RWPE1 (cell line): ENCODE data around the gene MBTPS1.

Experiments used
- CTCF ChIA-PET: fragments of 350-600 bp; sonication (Branson Sonifier 250); formaldehyde crosslinking; extraction: SDS; loops from one replicate; lab custom pipeline; 2021; lab: Yijun Ruan, JAX
- POLR2A ChIA-PET: fragments of 400-600 bp; formaldehyde crosslinking; extraction: SDS; loops from one replicate; lab custom pipeline; 2020; ENCODE audit warnings: antibody characterized with exemption; ENCODE audit not compliant: low non-redundant PET; lab: Yijun Ruan, JAX
- DNase-seq: peaks from one replicate; pipeline ENCODE4 v3.0.0; 2012; ENCODE audit warnings: low spot score
- H3K27ac ChIP-seq: fragments of 450-650 bp; 2 replicates; pipeline ENCODE4 v1.5.1; 2017
- TF ChIP-seq, protein P1 (sequence below): fragments of 450-650 bp; conservative IDR thresholded peaks from 2 replicates; pipeline ENCODE4 v1.5.1; 2017; ENCODE audit warnings: low read depth, mild to moderate bottlenecking

Gene MBTPS1

DNA sequence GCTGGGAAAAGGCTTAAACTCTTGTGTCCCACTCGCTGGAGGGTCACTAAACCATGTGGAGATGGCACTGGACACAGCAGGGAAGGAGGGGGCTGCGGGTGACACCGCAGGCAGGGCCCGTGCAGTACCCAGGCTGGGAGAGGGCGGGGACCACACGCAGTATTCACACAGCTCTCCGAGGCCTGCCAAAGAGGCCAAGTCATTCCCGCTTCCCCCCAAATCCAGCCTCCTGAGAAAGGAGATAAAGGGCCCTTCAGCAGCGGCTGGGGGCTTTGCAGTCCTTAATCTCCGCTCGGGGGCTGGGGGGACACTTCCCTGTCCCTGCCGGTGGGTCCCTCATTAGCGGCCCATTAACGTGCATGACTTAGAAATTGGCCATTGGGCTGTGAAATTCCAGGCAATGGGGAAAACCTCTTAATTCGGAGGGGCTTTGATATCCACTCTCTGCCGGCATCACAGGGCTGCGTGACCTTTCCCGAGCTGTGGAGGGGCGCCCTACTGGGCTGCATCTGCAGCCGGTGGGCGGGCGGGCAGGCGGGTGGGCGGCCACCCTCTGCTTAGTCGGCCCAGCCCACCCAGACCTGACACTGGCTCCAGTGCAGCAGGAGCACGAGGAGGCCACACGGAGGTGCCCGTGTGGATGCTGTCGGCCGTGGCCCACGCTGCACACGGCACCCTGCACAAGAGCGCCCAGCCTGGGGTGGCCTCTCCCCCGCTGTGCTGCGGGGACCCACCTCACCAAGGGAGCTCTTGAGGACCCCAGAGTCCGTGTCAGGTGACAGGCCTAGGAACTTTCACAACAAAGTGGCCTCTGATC is 71.5 kb downstream of the MBTPS1 start:
- no peak overlapping the region for H3K27ac ChIP-seq
- TF ChIP-seq, protein P1, sequence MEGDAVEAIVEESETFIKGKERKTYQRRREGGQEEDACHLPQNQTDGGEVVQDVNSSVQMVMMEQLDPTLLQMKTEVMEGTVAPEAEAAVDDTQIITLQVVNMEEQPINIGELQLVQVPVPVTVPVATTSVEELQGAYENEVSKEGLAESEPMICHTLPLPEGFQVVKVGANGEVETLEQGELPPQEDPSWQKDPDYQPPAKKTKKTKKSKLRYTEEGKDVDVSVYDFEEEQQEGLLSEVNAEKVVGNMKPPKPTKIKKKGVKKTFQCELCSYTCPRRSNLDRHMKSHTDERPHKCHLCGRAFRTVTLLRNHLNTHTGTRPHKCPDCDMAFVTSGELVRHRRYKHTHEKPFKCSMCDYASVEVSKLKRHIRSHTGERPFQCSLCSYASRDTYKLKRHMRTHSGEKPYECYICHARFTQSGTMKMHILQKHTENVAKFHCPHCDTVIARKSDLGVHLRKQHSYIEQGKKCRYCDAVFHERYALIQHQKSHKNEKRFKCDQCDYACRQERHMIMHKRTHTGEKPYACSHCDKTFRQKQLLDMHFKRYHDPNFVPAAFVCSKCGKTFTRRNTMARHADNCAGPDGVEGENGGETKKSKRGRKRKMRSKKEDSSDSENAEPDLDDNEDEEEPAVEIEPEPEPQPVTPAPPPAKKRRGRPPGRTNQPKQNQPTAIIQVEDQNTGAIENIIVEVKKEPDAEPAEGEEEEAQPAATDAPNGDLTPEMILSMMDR, result no peak
- ChIA-PET CTCF (interaction anchor here (1.2 to 3.1 kb wide), 3 partner anchors 20 to 88 kb away, joined by 3 to 10 read pairs (median 3); no protein-coding TSS in a partner anchor), POLR2A (no interaction called here)
- no peak for DNase-seq

DNA sequence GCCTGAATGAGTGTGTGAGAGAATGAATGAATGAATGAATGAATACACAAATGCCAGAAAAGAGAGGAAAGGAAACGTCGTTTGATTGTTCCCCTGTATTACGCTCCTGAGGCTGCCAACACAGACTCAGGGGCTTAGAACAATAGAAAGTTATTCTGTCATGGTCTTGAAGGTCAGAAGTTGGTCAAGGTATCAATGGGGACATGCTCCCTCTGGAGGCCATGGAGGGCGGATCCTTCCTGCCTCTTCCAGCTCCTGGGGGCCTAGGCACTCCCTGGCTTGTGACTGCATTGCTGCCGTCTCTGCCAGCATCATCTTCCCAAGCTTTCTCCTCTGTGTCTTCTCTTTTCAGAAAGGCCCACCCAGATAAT is 72.6 kb downstream of the MBTPS1 start:
- no peak overlapping the region for H3K27ac ChIP-seq
- ChIA-PET POLR2A (no interaction called here), CTCF (interaction anchor here (0.5 to 3.1 kb wide), 9 partner anchors 17 to 778 kb away, joined by 3 to 10 read pairs (median 3); no protein-coding TSS in a partner anchor)
- TF ChIP-seq, protein P1, result no peak
- no peak for DNase-seq

DNA sequence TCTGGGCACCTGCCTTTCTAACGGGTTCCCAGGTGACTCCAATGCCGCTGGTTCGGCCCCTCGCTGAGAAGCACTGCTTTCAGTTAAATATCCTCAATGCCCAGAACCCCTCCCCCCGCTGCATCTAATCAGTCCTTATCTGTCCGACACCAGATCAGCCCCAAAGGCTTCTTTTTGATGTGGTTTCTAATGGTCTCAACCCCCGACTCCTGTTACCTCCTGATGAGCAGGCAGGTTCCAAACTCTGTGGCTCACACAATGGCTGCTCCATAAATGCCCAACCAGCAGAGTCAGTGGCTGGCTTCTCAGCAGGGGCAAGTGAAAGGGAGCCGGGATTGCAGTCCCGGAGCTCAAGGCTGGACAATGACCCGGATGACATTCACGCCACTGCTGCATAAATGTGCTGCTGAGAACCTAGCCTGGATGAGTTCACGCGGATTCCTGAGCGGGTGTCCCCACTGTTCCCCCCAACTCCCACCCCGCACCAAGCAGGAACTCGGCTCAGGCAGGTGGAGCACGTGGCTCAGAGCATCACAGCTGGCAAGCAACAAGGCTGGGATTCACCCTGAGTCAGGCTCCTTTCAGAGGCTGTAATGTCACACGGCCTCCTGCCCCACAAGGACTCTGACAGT is 73.1 kb downstream of the MBTPS1 start:
- ChIA-PET CTCF (interaction anchor here (0.6 to 2.2 kb wide), 5 partner anchors 25 to 778 kb away, joined by 3 to 10 read pairs (median 3); no protein-coding TSS in a partner anchor), POLR2A (no interaction called here)
- TF ChIP-seq, protein P1, result no peak
- H3K27ac ChIP-seq, result no peak overlapping the region
- no peak for DNase-seq

DNA sequence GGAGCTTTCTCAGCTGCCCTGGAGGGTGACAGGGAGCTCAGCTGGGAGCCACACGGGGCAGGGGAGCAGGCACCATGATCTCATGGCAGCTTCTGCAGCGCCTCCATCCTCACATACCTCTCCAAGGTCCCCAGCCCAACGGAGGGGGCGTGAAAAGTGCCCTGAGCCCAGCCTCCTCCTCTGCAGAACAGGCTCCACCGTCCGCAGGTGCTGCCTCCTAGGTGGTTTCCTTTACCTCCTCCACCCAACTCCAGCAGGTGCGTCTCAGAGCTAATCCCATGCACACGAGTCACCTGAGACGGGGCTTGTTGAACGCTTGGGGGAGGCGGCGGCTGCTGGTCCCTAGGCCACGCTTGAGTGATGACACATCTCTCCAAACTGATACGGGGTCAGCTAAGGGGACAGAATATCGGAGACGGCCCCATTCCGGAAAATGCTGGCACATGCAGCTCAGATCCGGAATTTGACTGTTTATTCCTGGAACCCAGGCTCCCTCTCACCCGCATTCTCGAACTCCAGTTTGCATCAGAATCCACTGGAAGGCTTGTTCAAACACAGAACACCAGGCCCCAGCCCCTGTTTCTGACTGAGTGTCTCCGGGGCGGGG is 73.8 kb downstream of the MBTPS1 start:
- ChIA-PET CTCF (interaction anchor here (0.6 to 2.2 kb wide), 3 partner anchors 23 to 86 kb away, joined by 3 to 10 read pairs (median 3); no protein-coding TSS in a partner anchor), POLR2A (interaction anchor here (0.6 kb wide), 1 partner anchor 85 kb away, joined by 3 read pairs; no protein-coding TSS in a partner anchor)
- no peak for DNase-seq

DNA sequence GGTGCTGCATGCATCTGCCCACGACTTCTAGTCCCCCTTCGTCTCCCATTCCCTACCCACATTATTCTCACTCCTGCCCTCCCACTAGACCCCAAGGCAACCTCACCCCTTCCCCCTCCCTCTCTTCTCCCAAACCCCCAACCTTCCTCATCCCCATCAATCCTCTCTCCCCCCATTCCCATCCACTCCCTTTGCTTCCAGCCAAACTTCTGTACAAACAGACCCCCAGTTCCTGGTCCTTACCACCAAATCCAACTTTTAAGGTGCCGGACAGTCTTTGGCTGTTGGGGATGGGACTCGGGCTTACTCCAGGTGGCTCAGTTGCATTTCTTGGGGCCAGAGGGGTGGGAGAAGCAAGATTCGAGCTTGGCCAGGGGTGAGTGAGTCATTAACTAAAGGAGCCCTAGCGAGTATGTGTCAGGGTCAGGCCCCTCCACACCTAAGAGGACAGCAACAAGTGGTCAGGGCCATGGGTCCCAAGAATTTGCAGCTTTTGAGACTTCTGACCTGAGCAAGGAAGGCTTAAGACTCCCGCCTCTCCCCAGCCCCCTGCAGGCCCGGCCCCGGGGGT is 74.3 kb downstream of the MBTPS1 start, which contains the start of gene SLC38A8:
Gene SLC38A8, minus strand, starts transcription at position 488 of the 571 bp plus-strand sequence. CDS start 638 bp downstream, outside the sequence.
- ChIA-PET POLR2A (interaction anchor here (0.6 kb wide), 1 partner anchor 85 kb away, joined by 3 read pairs; no protein-coding TSS in a partner anchor), CTCF (interaction anchor here (0.9 to 2.2 kb wide), 2 partner anchors 23 to 86 kb away, joined by 3 to 10 read pairs; no protein-coding TSS in a partner anchor)
- TF ChIP-seq, protein P1, result no peak
- no peak for DNase-seq
- no peak within 1 kb of the TSS for H3K27ac ChIP-seq

More for the DNA sequence above, 73.8 kb downstream of the MBTPS1 start:
- TF ChIP-seq, protein P1, result no peak
- no peak overlapping the region for H3K27ac ChIP-seq

DNA sequence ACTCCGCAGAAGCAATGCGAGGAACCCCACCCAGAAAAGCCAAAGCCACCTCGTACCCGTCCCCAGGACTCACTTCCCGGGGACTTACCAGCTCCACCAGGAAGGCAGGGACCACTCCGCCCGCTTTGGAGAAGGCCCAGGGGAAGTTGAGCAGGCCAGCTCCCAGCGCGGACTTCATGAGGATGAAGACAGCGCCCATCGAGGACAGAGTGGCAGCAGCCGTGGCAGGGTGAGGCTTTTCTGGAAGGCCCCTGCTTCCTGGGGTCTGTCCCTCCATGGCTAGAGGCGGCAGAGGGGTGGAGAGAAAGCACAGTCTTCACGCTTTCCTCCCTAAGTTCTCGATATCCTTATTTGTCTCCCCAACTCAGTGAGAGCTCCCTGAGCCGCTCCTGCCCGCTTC is 74.9 kb downstream of the MBTPS1 start:
- ChIA-PET POLR2A (no interaction called here), CTCF (interaction anchor here (1.3 to 2.2 kb wide), 2 partner anchors 24 to 85 kb away, joined by 4 to 10 read pairs; no protein-coding TSS in a partner anchor)
- H3K27ac ChIP-seq, result no peak overlapping the region
- no peak for DNase-seq
- TF ChIP-seq, protein P1, result no peak
